Karpas-422 (cell line): ENCODE results near the gene LAMC2. TPM values are rescaled to one million over a fixed set of nuclear protein-coding genes. Genes with fewer than 3 reads are reported as not detected.

Source experiments
- DNase-seq: peaks from one replicate; pipeline ENCODE4 v3.0.0-alpha.2; 2015
- H2AFZ ChIP-seq: fragments of 200-600 bp; sonication (generic); 2 replicates; pipeline ENCODE4 v1.6.1; 2014; ENCODE audit warnings: antibody characterized with exemption, low read length, mixed read lengths
- H3K27ac ChIP-seq: fragments of 200-600 bp; sonication (generic); 2 replicates; pipeline ENCODE4 v1.5.1; 2014; ENCODE audit warnings: mild to moderate bottlenecking, low read length, moderate library complexity
- H3K27me3 ChIP-seq: fragments of 200-600 bp; sonication (generic); 2 replicates; pipeline ENCODE4 v1.6.1; 2014; ENCODE audit warnings: low read length, mixed read lengths
- H3K36me3 ChIP-seq: fragments of 200-600 bp; sonication (generic); 2 replicates; pipeline ENCODE4 v1.6.1; 2014; ENCODE audit warnings: low read length, mixed read lengths; ENCODE audit not compliant: insufficient read depth
- H3K4me1 ChIP-seq: fragments of 200-600 bp; sonication (generic); 2 replicates; pipeline ENCODE4 v1.6.1; 2014; ENCODE audit warnings: mild to moderate bottlenecking, low read length, mixed read lengths
- H3K4me2 ChIP-seq: fragments of 200-600 bp; sonication (generic); 2 replicates; pipeline ENCODE4 v1.6.1; 2014; ENCODE audit warnings: low read length, low read depth, mild to moderate bottlenecking; ENCODE audit not compliant: poor library complexity, severe bottlenecking
- H3K4me3 ChIP-seq: fragments of 200-600 bp; sonication (generic); 2 replicates; pipeline ENCODE4 v1.5.1; 2014; ENCODE audit warnings: mild to moderate bottlenecking, antibody characterized with exemption, low read length, mixed read lengths
- H3K79me2 ChIP-seq: fragments of 200-600 bp; sonication (generic); 2 replicates; pipeline ENCODE4 v1.6.1; 2014; ENCODE audit warnings: mild to moderate bottlenecking, low read length, mixed read lengths
- H3K9ac ChIP-seq: fragments of 200-600 bp; sonication (generic); 2 replicates; pipeline ENCODE4 v1.6.0; 2014; ENCODE audit warnings: low read length
- H3K9me2 ChIP-seq: fragments of 200-600 bp; sonication (generic), shearing (Covaris generic); replicated peaks from 2 replicates; pipeline ENCODE4 v1.6.0; 2014; ENCODE audit warnings: mild to moderate bottlenecking, low read length, moderate library complexity; ENCODE audit not compliant: insufficient read depth
- H3K9me3 ChIP-seq: fragments of 300-700, 200-600 bp; sonication (generic); 2 replicates; pipeline ENCODE4 v1.6.1; 2014; ENCODE audit warnings: low read length, mixed read lengths
- H4K20me1 ChIP-seq: fragments of 200-600 bp; sonication (generic); 2 replicates; pipeline ENCODE4 v1.6.1; 2014; ENCODE audit warnings: mild to moderate bottlenecking, antibody characterized with exemption, low read length, low read depth; ENCODE audit not compliant: insufficient read depth
- total RNA-seq: library from RNA; depleted of rRNA; stranded (reverse); fragments of >200 nt; shearing (Covaris generic); gene quantifications from 2 replicates; pipeline ENCODE4 v1.2.3, GENCODE V29; 2014; ENCODE audit warnings: low replicate concordance; rRNA removed

LAMC2 gene
- total RNA-seq, result not detected in 2 replicates

DNA sequence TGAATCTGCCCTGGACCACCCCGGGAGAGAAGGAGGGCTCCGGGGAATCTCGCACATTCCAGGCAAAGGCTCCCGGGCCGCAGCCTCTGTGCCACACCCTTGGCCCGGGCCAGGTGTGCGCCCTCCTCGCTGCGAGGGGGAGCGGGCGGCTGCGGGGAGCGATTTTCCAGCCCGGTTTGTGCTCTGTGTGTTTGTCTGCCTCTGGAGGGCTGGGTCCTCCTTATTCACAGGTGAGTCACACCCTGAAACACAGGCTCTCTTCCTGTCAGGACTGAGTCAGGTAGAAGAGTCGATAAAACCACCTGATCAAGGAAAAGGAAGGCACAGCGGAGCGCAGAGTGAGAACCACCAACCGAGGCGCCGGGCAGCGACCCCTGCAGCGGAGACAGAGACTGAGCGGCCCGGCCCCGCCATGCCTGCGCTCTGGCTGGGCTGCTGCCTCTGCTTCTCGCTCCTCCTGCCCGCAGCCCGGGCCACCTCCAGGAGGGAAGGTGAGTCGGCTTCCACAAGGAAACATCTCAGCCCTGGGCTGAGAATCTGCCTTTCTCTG is at the start of gene LAMC2:
TSS of gene LAMC2 (plus strand) at position 324 of the 550 bp plus-strand sequence. CDS start at position 413, 89 bp downstream.
- no peak for DNase-seq
- H3K4me1 ChIP-seq, result no peaks in the 10 kb centered on the region
- H4K20me1 ChIP-seq, result no peaks in the 10 kb centered on the region
- H3K9me3 ChIP-seq, result no peaks in the 10 kb centered on the region
- H3K9ac ChIP-seq, result no peak within 1 kb of the TSS
- no peak within 1 kb of the TSS for H3K4me2 ChIP-seq
- no peak within 1 kb of the TSS for H3K4me3 ChIP-seq
- H2AFZ ChIP-seq, result no peak within 1 kb of the TSS
- no peak within 1 kb of the TSS for H3K27ac ChIP-seq
- H3K27me3 ChIP-seq, result no peaks in the 10 kb centered on the region
- no peaks in the 10 kb centered on the region for H3K9me2 ChIP-seq
- no peaks in the 10 kb centered on the region for H3K79me2 ChIP-seq
- no peaks in the 10 kb centered on the region for H3K36me3 ChIP-seq

DNA sequence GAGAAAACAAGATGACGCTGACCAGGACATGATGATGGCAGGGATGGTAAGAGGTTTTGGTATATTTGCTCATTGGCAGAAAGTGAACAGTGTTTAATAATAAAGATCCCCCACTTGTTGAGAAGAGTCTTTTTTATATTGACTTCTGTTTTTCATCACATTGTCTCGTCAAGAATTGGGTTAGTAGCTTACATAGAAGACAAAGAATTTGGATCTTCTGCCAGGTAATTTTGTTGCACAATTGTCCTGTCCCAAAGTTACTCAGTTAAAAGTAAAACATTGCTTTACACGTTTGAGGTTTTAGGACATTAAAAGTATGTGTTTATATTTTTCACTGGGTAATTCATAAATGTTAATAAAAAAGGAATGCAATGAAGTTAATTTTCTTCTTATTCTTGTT is 48.3 kb upstream of the LAMC2 start:
- H3K4me2 ChIP-seq, result no peak overlapping the region
- H3K9ac ChIP-seq, result no peak overlapping the region
- DNase-seq, result no peak
- no peaks in the 10 kb centered on the region for H3K36me3 ChIP-seq
- no peaks in the 10 kb centered on the region for H3K27me3 ChIP-seq
- H3K9me2 ChIP-seq, result no peaks in the 10 kb centered on the region
- no peak overlapping the region for H2AFZ ChIP-seq
- H3K4me1 ChIP-seq, result no peaks in the 10 kb centered on the region
- H3K27ac ChIP-seq, result no peak overlapping the region
- H3K79me2 ChIP-seq, result no peaks in the 10 kb centered on the region
- H3K4me3 ChIP-seq, result no peak overlapping the region
- H3K9me3 ChIP-seq, result no peaks in the 10 kb centered on the region
- no peaks in the 10 kb centered on the region for H4K20me1 ChIP-seq

DNA sequence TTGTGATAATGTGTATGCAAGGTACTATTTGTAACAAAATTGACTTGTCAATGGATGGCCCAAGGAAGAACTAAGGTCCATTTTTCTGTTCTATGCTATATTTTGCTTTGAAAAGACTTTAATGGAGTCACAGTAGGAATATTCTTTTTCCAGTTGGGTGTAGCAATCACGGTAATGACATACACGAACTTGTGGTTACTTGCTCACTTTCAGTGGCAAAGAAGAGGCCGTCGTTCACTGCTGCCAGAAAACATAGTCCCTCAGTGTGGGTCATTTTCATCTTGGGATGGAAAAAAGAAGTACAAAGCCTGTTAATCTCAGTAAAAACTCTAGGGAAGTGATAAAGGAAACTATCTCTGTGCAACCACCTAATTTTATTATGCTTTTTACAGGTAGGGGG is 47.8 kb upstream of the LAMC2 start:
- no peak for DNase-seq
- Histone ChIP-seq H3K27me3 (no peaks in the 10 kb centered on the region), H3K36me3 (no peaks in the 10 kb centered on the region), H2AFZ (no peak overlapping the region), H3K9me2 (no peaks in the 10 kb centered on the region), H3K4me3 (no peak overlapping the region), H3K79me2 (no peaks in the 10 kb centered on the region), H3K4me2 (no peak overlapping the region), H3K27ac (no peak overlapping the region), H3K9me3 (no peaks in the 10 kb centered on the region), H3K4me1 (no peaks in the 10 kb centered on the region), H3K9ac (no peak overlapping the region), H4K20me1 (no peaks in the 10 kb centered on the region)

DNA sequence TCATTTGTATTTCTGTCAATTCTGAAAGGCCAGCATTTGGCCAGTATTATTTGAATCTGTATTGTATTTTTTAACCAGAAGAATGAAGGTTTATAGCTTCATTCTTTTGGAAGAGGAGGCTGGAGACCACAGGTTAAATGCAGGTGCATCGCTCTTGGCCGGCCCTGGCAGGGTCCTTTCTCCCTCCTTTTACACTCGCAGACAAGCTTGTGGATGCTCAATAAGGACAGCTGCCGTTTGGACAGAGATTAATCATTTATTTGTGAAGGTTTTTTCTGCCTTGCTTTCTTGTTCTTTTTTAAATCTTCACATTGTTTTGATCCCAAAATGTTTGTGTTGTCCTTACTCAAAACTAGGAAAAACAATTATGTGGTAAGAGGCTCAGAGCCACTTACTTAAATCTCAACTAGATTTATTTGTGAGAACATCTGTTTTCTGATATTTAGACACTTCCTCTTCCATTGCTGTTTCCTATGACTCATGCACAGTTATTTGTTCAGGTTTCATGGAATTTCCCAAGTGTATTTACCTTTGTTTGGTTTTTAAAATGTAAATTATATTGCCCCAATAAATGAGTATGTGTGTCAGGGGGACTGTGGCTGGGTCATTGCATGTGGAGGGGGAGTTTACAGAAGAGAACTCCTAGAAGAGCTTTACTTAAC is 46.7 kb upstream of the LAMC2 start:
- Histone ChIP-seq H3K27ac (no peak overlapping the region), H3K79me2 (no peaks in the 10 kb centered on the region), H3K9me3 (no peaks in the 10 kb centered on the region), H2AFZ (no peak overlapping the region), H3K27me3 (no peaks in the 10 kb centered on the region), H3K9me2 (no peaks in the 10 kb centered on the region), H3K9ac (no peak overlapping the region), H3K4me1 (no peaks in the 10 kb centered on the region), H3K4me2 (no peak overlapping the region), H3K4me3 (no peak overlapping the region), H4K20me1 (no peaks in the 10 kb centered on the region), H3K36me3 (no peaks in the 10 kb centered on the region)
- DNase-seq, result no peak

DNA sequence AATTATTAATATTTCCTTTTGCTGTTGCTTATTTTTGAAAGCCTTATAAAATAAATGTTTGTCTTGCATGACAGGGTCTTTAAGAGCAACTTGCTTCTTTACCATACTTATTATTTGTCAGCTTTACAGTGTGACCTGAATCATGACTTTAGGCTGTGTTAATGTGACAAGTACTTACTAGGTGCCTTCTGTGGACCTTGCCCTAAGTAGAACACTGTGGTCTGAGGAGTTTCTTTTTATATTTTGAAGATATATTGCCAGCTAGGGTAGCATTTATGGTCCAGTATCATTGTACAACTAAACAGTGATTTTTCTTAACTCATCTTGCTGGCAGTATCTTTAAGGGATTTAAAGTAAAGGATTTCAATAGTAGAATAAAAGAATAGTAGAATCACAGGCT is 45.4 kb upstream of the LAMC2 start:
- Histone ChIP-seq H3K27ac (no peak overlapping the region), H4K20me1 (no peaks in the 10 kb centered on the region), H3K27me3 (no peaks in the 10 kb centered on the region), H2AFZ (no peak overlapping the region), H3K36me3 (no peaks in the 10 kb centered on the region), H3K9me2 (no peaks in the 10 kb centered on the region), H3K4me3 (no peak overlapping the region), H3K9ac (no peak overlapping the region), H3K4me2 (no peak overlapping the region), H3K9me3 (no peaks in the 10 kb centered on the region), H3K79me2 (no peaks in the 10 kb centered on the region), H3K4me1 (no peaks in the 10 kb centered on the region)
- no peak for DNase-seq

DNA sequence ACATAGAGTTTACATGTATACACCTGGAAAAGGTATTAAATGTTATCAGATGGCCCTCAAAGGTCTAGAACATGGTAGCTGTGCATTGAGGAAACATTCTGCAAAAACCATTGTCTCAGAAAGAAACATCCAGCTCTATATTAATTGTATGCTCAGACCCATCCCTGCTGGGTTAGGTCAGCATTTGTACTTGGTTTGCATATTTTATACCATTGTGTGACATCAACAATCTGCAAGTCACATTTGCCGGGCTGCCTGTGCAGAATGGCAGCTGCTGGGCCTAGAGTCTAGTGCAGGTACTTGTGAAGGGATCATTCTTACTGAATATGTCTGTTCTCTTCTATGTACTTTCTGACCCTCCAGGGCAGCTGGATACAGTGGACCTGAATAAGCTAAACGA is 43.9 kb upstream of the LAMC2 start:
- Histone ChIP-seq H3K4me3 (no peak overlapping the region), H3K4me1 (no peaks in the 10 kb centered on the region), H3K79me2 (no peaks in the 10 kb centered on the region), H4K20me1 (no peaks in the 10 kb centered on the region), H3K9me3 (no peaks in the 10 kb centered on the region), H2AFZ (no peak overlapping the region), H3K9me2 (no peaks in the 10 kb centered on the region), H3K36me3 (no peaks in the 10 kb centered on the region), H3K27ac (no peak overlapping the region), H3K27me3 (no peaks in the 10 kb centered on the region), H3K9ac (no peak overlapping the region), H3K4me2 (no peak overlapping the region)
- no peak for DNase-seq

DNA sequence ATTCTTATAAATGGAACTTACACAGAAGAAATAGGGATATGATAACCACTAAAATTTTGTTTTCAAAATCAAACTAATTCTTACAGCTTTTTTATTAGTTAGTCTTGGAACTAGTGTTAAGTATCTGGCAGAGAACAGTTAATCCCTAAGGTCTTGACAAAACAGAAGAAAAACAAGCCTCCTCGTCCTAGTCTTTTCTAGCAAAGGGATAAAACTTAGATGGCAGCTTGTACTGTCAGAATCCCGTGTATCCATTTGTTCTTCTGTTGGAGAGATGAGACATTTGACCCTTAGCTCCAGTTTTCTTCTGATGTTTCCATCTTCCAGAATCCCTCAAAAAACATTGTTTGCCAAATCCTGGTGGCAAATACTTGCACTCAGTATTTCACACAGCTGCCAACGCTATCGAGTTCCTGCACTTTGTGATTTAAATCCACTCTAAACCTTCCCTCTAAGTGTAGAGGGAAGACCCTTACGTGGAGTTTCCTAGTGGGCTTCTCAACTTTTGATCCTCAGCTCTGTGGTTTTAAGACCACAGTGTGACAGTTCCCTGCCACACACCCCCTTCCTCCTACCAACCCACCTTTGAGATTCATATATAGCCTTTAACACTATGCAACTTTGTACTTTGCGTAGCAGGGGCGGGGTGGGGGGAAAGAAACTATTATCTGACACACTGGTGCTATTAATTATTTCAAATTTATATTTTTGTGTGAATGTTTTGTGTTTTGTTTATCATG is 42.3 kb upstream of the LAMC2 start:
- Histone ChIP-seq H3K9me2 (no peaks in the 10 kb centered on the region), H4K20me1 (no peaks in the 10 kb centered on the region), H3K4me2 (no peak overlapping the region), H3K4me1 (no peaks in the 10 kb centered on the region), H3K9me3 (no peaks in the 10 kb centered on the region), H3K9ac (no peak overlapping the region), H3K27ac (no peak overlapping the region), H3K4me3 (no peak overlapping the region), H3K79me2 (no peaks in the 10 kb centered on the region), H3K27me3 (no peaks in the 10 kb centered on the region), H2AFZ (no peak overlapping the region), H3K36me3 (no peaks in the 10 kb centered on the region)
- no peak for DNase-seq

DNA sequence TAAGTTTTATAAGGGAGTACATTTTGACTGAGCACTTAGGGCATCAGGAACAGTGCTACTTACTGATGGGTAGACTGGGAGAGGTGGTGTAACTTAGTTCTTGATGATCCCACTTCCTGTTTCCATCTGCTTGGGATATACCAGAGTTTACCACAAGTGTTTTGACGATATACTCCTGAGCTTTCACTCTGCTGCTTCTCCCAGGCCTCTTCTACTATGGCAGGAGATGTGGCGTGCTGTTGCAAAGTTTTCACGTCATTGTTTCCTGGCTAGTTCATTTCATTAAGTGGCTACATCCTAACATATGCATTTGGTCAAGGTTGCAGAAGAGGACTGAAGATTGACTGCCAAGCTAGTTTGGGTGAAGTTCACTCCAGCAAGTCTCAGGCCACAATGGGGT is 41.3 kb upstream of the LAMC2 start:
- DNase-seq, result no peak
- Histone ChIP-seq H3K4me3 (no peak overlapping the region), H4K20me1 (no peaks in the 10 kb centered on the region), H2AFZ (no peak overlapping the region), H3K27me3 (no peaks in the 10 kb centered on the region), H3K36me3 (no peaks in the 10 kb centered on the region), H3K9me3 (no peaks in the 10 kb centered on the region), H3K9me2 (no peaks in the 10 kb centered on the region), H3K4me2 (no peak overlapping the region), H3K79me2 (no peaks in the 10 kb centered on the region), H3K27ac (no peak overlapping the region), H3K9ac (no peak overlapping the region), H3K4me1 (no peaks in the 10 kb centered on the region)
